ENCODE results near the gene DLG2.
A peak's percentile ranks its signal among the peaks of the same experiment; 100 is the strongest.
"Not testable (repeated sequence)": the region's sequence is repeated elsewhere in the genome, so short reads cannot be mapped to it uniquely, and the experiment has no call there.

The DLG2 gene

GRCh38 chr11:84990141-84990540, 637.0 kb downstream of the DLG2 start:
- no peak for DNase-seq (ENCODE audit: low spot score)

- DNase-seq (ENCODE audit: low spot score) = not testable (repeated sequence)
These were observed 639.4 kb downstream of the DLG2 start for GRCh38 chr11:84987686-84988187.

- no peak for DNase-seq (ENCODE audit: low spot score)
These were observed 645.8 kb downstream of the DLG2 start for GRCh38 chr11:84981301-84981700.

- DNase-seq (ENCODE audit: low spot score) = no peak
These were observed 658.0 kb downstream of the DLG2 start for GRCh38 chr11:84969103-84969502.

GRCh38 chr11:84965484-84965883, 661.7 kb downstream of the DLG2 start:
- no peak for DNase-seq (ENCODE audit: low spot score)

- no peak for DNase-seq (ENCODE audit: low spot score)
These were observed 663.9 kb downstream of the DLG2 start for GRCh38 chr11:84963240-84963639.

GRCh38 chr11:84962018-84962417, 665.1 kb downstream of the DLG2 start:
- DNase-seq (ENCODE audit: low spot score) = no peak

GRCh38 chr11:84958295-84958694, 668.8 kb downstream of the DLG2 start:
- no peak for DNase-seq (ENCODE audit: low spot score)

- DNase-seq (ENCODE audit: low spot score) = no peak
These were observed 676.4 kb downstream of the DLG2 start for GRCh38 chr11:84950569-84951270.

GRCh38 chr11:84947970-84948580, 679.1 kb downstream of the DLG2 start:
- no peak for DNase-seq (ENCODE audit: low spot score)

GRCh38 chr11:84947070-84947469, 680.1 kb downstream of the DLG2 start:
- DNase-seq (ENCODE audit: low spot score) = no peak

- DNase-seq (ENCODE audit: low spot score) = no peak
These were observed 696.3 kb downstream of the DLG2 start for GRCh38 chr11:84930863-84931262.

- no peak for DNase-seq (ENCODE audit: low spot score)
These were observed 697.4 kb downstream of the DLG2 start for GRCh38 chr11:84929738-84930137.

GRCh38 chr11:84924154-84924692, 702.9 kb downstream of the DLG2 start:
- no peak for DNase-seq (ENCODE audit: low spot score)

GRCh38 chr11:84923489-84923888, 703.7 kb downstream of the DLG2 start:
- DNase-seq (ENCODE audit: low spot score) = no peak

GRCh38 chr11:84922836-84923235, 704.3 kb downstream of the DLG2 start:
- DNase-seq (ENCODE audit: low spot score) = no peak

GRCh38 chr11:84922212-84922805, 704.8 kb downstream of the DLG2 start:
- peak; percentile 52 for DNase-seq (ENCODE audit: low spot score)

GRCh38 chr11:84914511-84914910, 712.6 kb downstream of the DLG2 start:
- DNase-seq (ENCODE audit: low spot score) = no peak

- DNase-seq (ENCODE audit: low spot score) = no peak
These were observed 717.4 kb downstream of the DLG2 start for GRCh38 chr11:84909740-84910139.

GRCh38 chr11:84906995-84907394, 720.1 kb downstream of the DLG2 start:
- DNase-seq (ENCODE audit: low spot score) = no peak

GRCh38 chr11:84905411-84905810, 721.7 kb downstream of the DLG2 start:
- no peak for DNase-seq (ENCODE audit: low spot score)

GRCh38 chr11:84902445-84902844, 724.7 kb downstream of the DLG2 start:
- no peak for DNase-seq (ENCODE audit: low spot score)

GRCh38 chr11:84901991-84902390, 725.2 kb downstream of the DLG2 start:
- DNase-seq (ENCODE audit: low spot score) = no peak
